ENCODE data around the gene TEX51.

The TEX51 gene

GRCh38 chr2:126858436-126858835 is 40.3 kb upstream of the TEX51 start:
- no peaks in the 10 kb centered on the region for H3K4me1 ChIP-seq (ENCODE audit: control insufficient read depth, insufficient read depth, low read length)
- H3K27me3 ChIP-seq (ENCODE audit: control insufficient read depth, insufficient read depth, low read length) = no peaks in the 10 kb centered on the region
- H3K36me3 ChIP-seq (ENCODE audit: control insufficient read depth, insufficient read depth, low read length) = no peaks in the 10 kb centered on the region
- WGBS (ENCODE audit: insufficient coverage, insufficient read length) = no CpG with 5 or more reads among the region's 3 CpGs
- H3K9me3 ChIP-seq (ENCODE audit: control insufficient read depth, insufficient read depth, low read length) = no peaks in the 10 kb centered on the region
- H3K27ac ChIP-seq (ENCODE audit: low read length) = no peak overlapping the region
- no peak overlapping the region for H3K4me3 ChIP-seq (ENCODE audit: low read length)
- DNase-seq (ENCODE audit: low read depth, low spot score) = no peak

- H3K4me3 ChIP-seq (ENCODE audit: low read length) = no peak overlapping the region
- no peak for DNase-seq (ENCODE audit: low read depth, low spot score)
- no peak overlapping the region for H3K27ac ChIP-seq (ENCODE audit: low read length)
- no CpG with 5 or more reads among the region's 5 CpGs for WGBS (ENCODE audit: insufficient coverage, insufficient read length)
- H3K27me3 ChIP-seq (ENCODE audit: control insufficient read depth, insufficient read depth, low read length) = no peaks in the 10 kb centered on the region
- H3K9me3 ChIP-seq (ENCODE audit: control insufficient read depth, insufficient read depth, low read length) = no peaks in the 10 kb centered on the region
- no peaks in the 10 kb centered on the region for H3K4me1 ChIP-seq (ENCODE audit: control insufficient read depth, insufficient read depth, low read length)
- no peaks in the 10 kb centered on the region for H3K36me3 ChIP-seq (ENCODE audit: control insufficient read depth, insufficient read depth, low read length)
Measured at GRCh38 chr2:126858991-126859390, 39.7 kb upstream of the TEX51 start.

- no peaks in the 10 kb centered on the region for H3K4me1 ChIP-seq (ENCODE audit: control insufficient read depth, insufficient read depth, low read length)
- no peak for DNase-seq (ENCODE audit: low read depth, low spot score)
- no peaks in the 10 kb centered on the region for H3K27me3 ChIP-seq (ENCODE audit: control insufficient read depth, insufficient read depth, low read length)
- no peak overlapping the region for H3K4me3 ChIP-seq (ENCODE audit: low read length)
- H3K36me3 ChIP-seq (ENCODE audit: control insufficient read depth, insufficient read depth, low read length) = no peaks in the 10 kb centered on the region
- H3K9me3 ChIP-seq (ENCODE audit: control insufficient read depth, insufficient read depth, low read length) = no peaks in the 10 kb centered on the region
- H3K27ac ChIP-seq (ENCODE audit: low read length) = no peak overlapping the region
Measured at GRCh38 chr2:126859631-126860030, 39.1 kb upstream of the TEX51 start.

GRCh38 chr2:126860385-126860784 is 38.3 kb upstream of the TEX51 start:
- Histone ChIP-seq H3K27ac (ENCODE audit: low read length) (no peak overlapping the region), H3K36me3 (ENCODE audit: control insufficient read depth, insufficient read depth, low read length) (no peaks in the 10 kb centered on the region), H3K4me1 (ENCODE audit: control insufficient read depth, insufficient read depth, low read length) (no peaks in the 10 kb centered on the region), H3K4me3 (ENCODE audit: low read length) (no peak overlapping the region), H3K27me3 (ENCODE audit: control insufficient read depth, insufficient read depth, low read length) (no peaks in the 10 kb centered on the region), H3K9me3 (ENCODE audit: control insufficient read depth, insufficient read depth, low read length) (no peaks in the 10 kb centered on the region)
- no CpG with 5 or more reads among the region's 2 CpGs for WGBS (ENCODE audit: insufficient coverage, insufficient read length)
- no peak for DNase-seq (ENCODE audit: low read depth, low spot score)

- Histone ChIP-seq H3K4me3 (ENCODE audit: low read length) (no peak overlapping the region), H3K4me1 (ENCODE audit: control insufficient read depth, insufficient read depth, low read length) (no peaks in the 10 kb centered on the region), H3K36me3 (ENCODE audit: control insufficient read depth, insufficient read depth, low read length) (no peaks in the 10 kb centered on the region), H3K27ac (ENCODE audit: low read length) (no peak overlapping the region), H3K27me3 (ENCODE audit: control insufficient read depth, insufficient read depth, low read length) (no peaks in the 10 kb centered on the region), H3K9me3 (ENCODE audit: control insufficient read depth, insufficient read depth, low read length) (no peaks in the 10 kb centered on the region)
- WGBS (ENCODE audit: insufficient coverage, insufficient read length) = no CpG with 5 or more reads among the region's 1 CpG
- no peak for DNase-seq (ENCODE audit: low read depth, low spot score)
Measured at GRCh38 chr2:126862730-126863129, 36.0 kb upstream of the TEX51 start.

GRCh38 chr2:126863336-126864015 is 35.2 kb upstream of the TEX51 start:
- Histone ChIP-seq H3K27ac (ENCODE audit: low read length) (no peak overlapping the region), H3K4me3 (ENCODE audit: low read length) (no peak overlapping the region), H3K9me3 (ENCODE audit: control insufficient read depth, insufficient read depth, low read length) (no peaks in the 10 kb centered on the region), H3K36me3 (ENCODE audit: control insufficient read depth, insufficient read depth, low read length) (no peaks in the 10 kb centered on the region), H3K4me1 (ENCODE audit: control insufficient read depth, insufficient read depth, low read length) (no peaks in the 10 kb centered on the region), H3K27me3 (ENCODE audit: control insufficient read depth, insufficient read depth, low read length) (no peaks in the 10 kb centered on the region)
- no peak for DNase-seq (ENCODE audit: low read depth, low spot score)
- no CpG with 5 or more reads among the region's 5 CpGs for WGBS (ENCODE audit: insufficient coverage, insufficient read length)

- no CpG with 5 or more reads among the region's 3 CpGs for WGBS (ENCODE audit: insufficient coverage, insufficient read length)
- H3K27me3 ChIP-seq (ENCODE audit: control insufficient read depth, insufficient read depth, low read length) = no peaks in the 10 kb centered on the region
- no peaks in the 10 kb centered on the region for H3K9me3 ChIP-seq (ENCODE audit: control insufficient read depth, insufficient read depth, low read length)
- DNase-seq (ENCODE audit: low read depth, low spot score) = no peak
- H3K36me3 ChIP-seq (ENCODE audit: control insufficient read depth, insufficient read depth, low read length) = no peaks in the 10 kb centered on the region
- no peak overlapping the region for H3K27ac ChIP-seq (ENCODE audit: low read length)
- no peaks in the 10 kb centered on the region for H3K4me1 ChIP-seq (ENCODE audit: control insufficient read depth, insufficient read depth, low read length)
- H3K4me3 ChIP-seq (ENCODE audit: low read length) = no peak overlapping the region
Measured at GRCh38 chr2:126864861-126865260, 33.8 kb upstream of the TEX51 start.

- no peak overlapping the region for H3K27ac ChIP-seq (ENCODE audit: low read length)
- no peaks in the 10 kb centered on the region for H3K27me3 ChIP-seq (ENCODE audit: control insufficient read depth, insufficient read depth, low read length)
- H3K36me3 ChIP-seq (ENCODE audit: control insufficient read depth, insufficient read depth, low read length) = no peaks in the 10 kb centered on the region
- H3K4me1 ChIP-seq (ENCODE audit: control insufficient read depth, insufficient read depth, low read length) = no peaks in the 10 kb centered on the region
- no peak for DNase-seq (ENCODE audit: low read depth, low spot score)
- H3K9me3 ChIP-seq (ENCODE audit: control insufficient read depth, insufficient read depth, low read length) = no peaks in the 10 kb centered on the region
- WGBS (ENCODE audit: insufficient coverage, insufficient read length) = no CpG with 5 or more reads among the region's 4 CpGs
- H3K4me3 ChIP-seq (ENCODE audit: low read length) = no peak overlapping the region
Measured at GRCh38 chr2:126866451-126866850, 32.2 kb upstream of the TEX51 start.

- Histone ChIP-seq H3K27ac (ENCODE audit: low read length) (no peak overlapping the region), H3K4me1 (ENCODE audit: control insufficient read depth, insufficient read depth, low read length) (no peaks in the 10 kb centered on the region), H3K4me3 (ENCODE audit: low read length) (no peak overlapping the region), H3K9me3 (ENCODE audit: control insufficient read depth, insufficient read depth, low read length) (no peaks in the 10 kb centered on the region), H3K36me3 (ENCODE audit: control insufficient read depth, insufficient read depth, low read length) (no peaks in the 10 kb centered on the region), H3K27me3 (ENCODE audit: control insufficient read depth, insufficient read depth, low read length) (no peaks in the 10 kb centered on the region)
- DNase-seq (ENCODE audit: low read depth, low spot score) = no peak
- WGBS (ENCODE audit: insufficient coverage, insufficient read length) = no CpG with 5 or more reads among the region's 3 CpGs
Measured at GRCh38 chr2:126874961-126875360, 23.7 kb upstream of the TEX51 start.

- no peaks in the 10 kb centered on the region for H3K4me1 ChIP-seq (ENCODE audit: control insufficient read depth, insufficient read depth, low read length)
- H3K27me3 ChIP-seq (ENCODE audit: control insufficient read depth, insufficient read depth, low read length) = no peaks in the 10 kb centered on the region
- H3K36me3 ChIP-seq (ENCODE audit: control insufficient read depth, insufficient read depth, low read length) = no peaks in the 10 kb centered on the region
- no peak for DNase-seq (ENCODE audit: low read depth, low spot score)
- no peaks in the 10 kb centered on the region for H3K9me3 ChIP-seq (ENCODE audit: control insufficient read depth, insufficient read depth, low read length)
- WGBS (ENCODE audit: insufficient coverage, insufficient read length) = no CpG with 5 or more reads among the region's 4 CpGs
- no peak overlapping the region for H3K27ac ChIP-seq (ENCODE audit: low read length)
- H3K4me3 ChIP-seq (ENCODE audit: low read length) = no peak overlapping the region
Measured at GRCh38 chr2:126876631-126877030, 22.1 kb upstream of the TEX51 start.

GRCh38 chr2:126877041-126877440 is 21.6 kb upstream of the TEX51 start:
- Histone ChIP-seq H3K36me3 (ENCODE audit: control insufficient read depth, insufficient read depth, low read length) (no peaks in the 10 kb centered on the region), H3K4me3 (ENCODE audit: low read length) (no peak overlapping the region), H3K9me3 (ENCODE audit: control insufficient read depth, insufficient read depth, low read length) (no peaks in the 10 kb centered on the region), H3K27ac (ENCODE audit: low read length) (no peak overlapping the region), H3K27me3 (ENCODE audit: control insufficient read depth, insufficient read depth, low read length) (no peaks in the 10 kb centered on the region), H3K4me1 (ENCODE audit: control insufficient read depth, insufficient read depth, low read length) (no peaks in the 10 kb centered on the region)
- no peak for DNase-seq (ENCODE audit: low read depth, low spot score)
- WGBS (ENCODE audit: insufficient coverage, insufficient read length) = no CpG with 5 or more reads among the region's 5 CpGs

All from iPS DF 6.9 (cell line).